GM12878 (cell line): ENCODE results near the gene FAM222B. TPM values are rescaled to one million over a fixed set of nuclear protein-coding genes. Genes with fewer than 3 reads are reported as not detected.

ENCODE experiments used
- ATAC-seq: fragments of 200-7000 bp; cut with Tn5 transposase; 3 replicates; pipeline ENCODE4 v1.9.1; 2020; ENCODE audit warnings: mild to moderate bottlenecking, moderate library complexity
- BruUV-seq: library from RNA; stranded (reverse); fragments of 400-500 nt; replicated peaks from 2 replicates; lab custom pipeline; 2021; lab: Mats Ljungman, UMichigan
- CTCF ChIA-PET: fragments of 300-600 bp; sonication (Branson Sonifier 250); formaldehyde crosslinking; extraction: SDS; loops from one replicate; lab custom pipeline; 2021; ENCODE audit warnings: inconsistent platforms; lab: Yijun Ruan, JAX
- POLR2A ChIA-PET: fragments of 350-600 bp; formaldehyde crosslinking; extraction: SDS; loops from one replicate; lab custom pipeline; 2021; ENCODE audit warnings: inconsistent platforms; lab: Charles Lee
- RAD21 ChIA-PET: fragments of 300-600 bp; sonication (Branson Sonifier 250); formaldehyde crosslinking; loops from one replicate; lab custom pipeline; 2023; ENCODE audit warnings: antibody characterized with exemption; ENCODE audit not compliant: unreplicated experiment; lab: Charles Lee
- SMC1A ChIA-PET: fragments of 300-600 bp; sonication (Branson Sonifier 250); formaldehyde crosslinking; loops from one replicate; lab custom pipeline; 2023; ENCODE audit not compliant: unreplicated experiment, uncharacterized antibody; lab: Charles Lee
- DNase-seq: peaks from one replicate; pipeline ENCODE4 v3.0.0-alpha.2; 2011; ENCODE audit warnings: low read depth, low spot score
- FAIRE-seq: peaks from 3 replicates; lab custom pipeline; 2011; peaks lifted over from hg19 to GRCh38; lab: Jason Lieb, UNC
- H2AFZ ChIP-seq: 2 replicates; pipeline ENCODE4 v1.6.0; 2011; ENCODE audit warnings: low read depth, low read length, control low read depth; ENCODE audit not compliant: control insufficient read depth
- H3K27ac ChIP-seq: 2 replicates; pipeline ENCODE4 v1.5.1; 2011; ENCODE audit warnings: control low read depth; ENCODE audit not compliant: control insufficient read depth, insufficient read depth
- H3K27me3 ChIP-seq, 2 experiments: replicated peaks in 1 of 2; 2 replicates each; pipeline versions ENCODE4 v1.6.0 to v1.6.1; 2011; ENCODE audit warnings: low read length in 1 of 2; ENCODE audit not compliant: control insufficient read depth in 2 of 2, insufficient read depth in 2 of 2
- H3K36me3 ChIP-seq, 2 experiments: 2 replicates each; pipeline ENCODE4 v1.5.1; 2011; ENCODE audit warnings: low read length in 1 of 2; ENCODE audit not compliant: control insufficient read depth in 2 of 2, insufficient read depth in 2 of 2
- H3K4me1 ChIP-seq: 2 replicates; pipeline ENCODE4 v1.6.1; 2011; ENCODE audit warnings: mild to moderate bottlenecking, low read length, moderate library complexity, mixed read lengths; ENCODE audit not compliant: control insufficient read depth, insufficient read depth
- H3K4me2 ChIP-seq: 2 replicates; pipeline ENCODE4 v1.6.0; 2011; ENCODE audit warnings: control low read depth; ENCODE audit not compliant: control insufficient read depth, insufficient read depth
- H3K4me3 ChIP-seq: fragments of 200-600 bp; sonication (generic); 2 replicates; pipeline ENCODE4 v1.5.1; 2016
- H3K79me2 ChIP-seq: 2 replicates; pipeline ENCODE4 v1.6.0; 2011; ENCODE audit warnings: low read length; ENCODE audit not compliant: control insufficient read depth, insufficient read depth
- H3K9ac ChIP-seq: 2 replicates; pipeline ENCODE4 v1.8.0; 2011; ENCODE audit warnings: low read length, control low read depth, mixed read lengths; ENCODE audit not compliant: control insufficient read depth, insufficient read depth
- H3K9me3 ChIP-seq: replicated peaks from 3 replicates; pipeline ENCODE4 v1.5.1; 2011; ENCODE audit warnings: mild to moderate bottlenecking, low read length; ENCODE audit not compliant: control insufficient read depth, insufficient read depth
- H4K20me1 ChIP-seq: 2 replicates; pipeline ENCODE4 v1.6.0; 2011; ENCODE audit not compliant: control insufficient read depth, insufficient read depth
- CHD1 ChIP-seq: IDR thresholded peaks from 2 replicates; pipeline ENCODE4 v1.6.1; 2012; ENCODE audit warnings: low read depth, low read length, improper control_type of control experiment
- EGR1 ChIP-seq, 2 experiments: IDR thresholded peaks; 1 replicate in 1 of 2; 2 replicates in 1 of 2; pipeline ENCODE4 v1.6.1; 2011 to 2012; ENCODE audit warnings: low read depth in 2 of 2, low read length in 2 of 2, borderline replicate concordance in 1 of 2, mild to moderate bottlenecking in 1 of 2, moderate library complexity in 1 of 2
- FOXK2 ChIP-seq: fragments of 450-650 bp; IDR thresholded peaks from 2 replicates; pipeline ENCODE4 v1.6.1; 2017; ENCODE audit warnings: mild to moderate bottlenecking, moderate library complexity
- PAX5 ChIP-seq: IDR thresholded peaks from 2 replicates; pipeline ENCODE4 v1.6.1; 2011; ENCODE audit warnings: low read depth, low read length, borderline replicate concordance
- POLR2A ChIP-seq: IDR thresholded peaks from 2 replicates; pipeline ENCODE4 v1.6.1; 2011; ENCODE audit warnings: low read depth, mild to moderate bottlenecking, low read length
- RELA ChIP-seq: fragments of 450-650 bp; IDR thresholded peaks from 2 replicates; pipeline ENCODE4 v1.8.0; 2014; ENCODE audit warnings: borderline replicate concordance; ENCODE audit not compliant: partially characterized antibody
- SMAD5 ChIP-seq: IDR thresholded peaks from 2 replicates; pipeline ENCODE4 v1.6.1; 2016; ENCODE audit warnings: antibody characterized with exemption, low read depth
- SUZ12 ChIP-seq: fragments of 200-600 bp; sonication (generic); IDR thresholded peaks from one replicate; pipeline ENCODE4 v1.6.1; 2018; ENCODE audit warnings: antibody characterized with exemption, mild to moderate bottlenecking; ENCODE audit not compliant: unreplicated experiment
- TBL1XR1 ChIP-seq: IDR thresholded peaks from 2 replicates; pipeline ENCODE4 v1.6.1; 2012; ENCODE audit warnings: low read depth, low read length, improper control_type of control experiment
- TCF12 ChIP-seq: IDR thresholded peaks from 2 replicates; pipeline ENCODE4 v1.6.1; 2011; ENCODE audit warnings: low read depth, mild to moderate bottlenecking, low read length
- YBX1 ChIP-seq: fragments of 450-650 bp; IDR thresholded peaks from 2 replicates; pipeline ENCODE4 v1.6.1; 2016; ENCODE audit warnings: antibody characterized with exemption
- ZNF384 ChIP-seq: IDR thresholded peaks from 2 replicates; pipeline ENCODE4 v1.6.1; 2012; ENCODE audit warnings: low read depth, mild to moderate bottlenecking, low read length, improper control_type of control experiment, borderline replicate concordance
- WGBS: methylation state at CpG from one replicate; pipeline ENCODE4 v1.1.6; 2016; ENCODE audit warnings: low lambda C conversion rate; ENCODE audit not compliant: insufficient replicate concordance, insufficient coverage; ENCODE audit errors: missing lambda C conversion rate; 5-methylcytosine and 5-hydroxymethylcytosine counted together
- in situ Hi-C: fragments of 300-500 bp; cut with MboI; formaldehyde crosslinking; loops from 9 replicates; pipeline ENCODE4 v1.14.3; 2018; ENCODE audit warnings: mixed read lengths
- intact Hi-C: fragments of 100-400 bp; cut with micrococcal nuclease; formaldehyde crosslinking; loops from one replicate; pipeline ENCODE4 v1.14.2; 2022; ENCODE audit not compliant: unreplicated experiment
- polyA plus RNA-seq, 11 experiments: library from polyadenylated mRNA; depleted of rRNA in 4 of 11; unstranded in 6 of 11; stranded (reverse) in 5 of 11; fragments of >200 nt; fragmentation: Nextera tagmentation in 4 of 11; fragmentation: Illumina TruSeq in 1 of 11; extraction: Ambion mirVana in 4 of 11; extraction: Trizol in 1 of 11; gene quantifications; 1 replicate in 1 of 11; 2 replicates in 10 of 11; pipeline versions ENCODE4 v1.2.1 to v1.2.3, GENCODE V29; 2011 to 2016; ENCODE audit warnings: inconsistent platforms in 2 of 11, missing spikeins in 2 of 11, low read depth in 1 of 11
- total RNA-seq, 4 experiments: library from RNA; depleted of rRNA in 3 of 4; stranded (reverse); fragments of >200 nt in 3 of 4; fragmentation: Illumina TruSeq in 1 of 4; extraction: Trizol in 1 of 4; gene quantifications; 2 replicates each; pipeline versions ENCODE4 v1.2.1 to v1.2.3, GENCODE V29; 2013 to 2021
- TF ChIP-seq, protein P1 (sequence below): IDR thresholded peaks from 2 replicates; pipeline ENCODE4 v1.6.1; 2011; ENCODE audit warnings: borderline replicate concordance, low read depth, mild to moderate bottlenecking, moderate library complexity, mixed read lengths, low read length; ENCODE audit not compliant: insufficient read depth; ENCODE audit errors: extremely low read length
- TF ChIP-seq, protein P2 (sequence below): IDR thresholded peaks from 2 replicates; pipeline ENCODE4 v1.6.1; 2012; ENCODE audit warnings: low read depth, low read length, improper control_type of control experiment
- TF ChIP-seq, protein P3 (sequence below): IDR thresholded peaks from 2 replicates; pipeline ENCODE4 v1.6.1; 2011; ENCODE audit warnings: low read depth, mild to moderate bottlenecking, low read length, moderate library complexity, borderline replicate concordance; ENCODE audit errors: extremely low read depth
- TF ChIP-seq, protein P4 (sequence below): IDR thresholded peaks from 2 replicates; pipeline ENCODE4 v1.6.1; 2012; ENCODE audit warnings: low read length, inconsistent platforms
- TF ChIP-seq, protein P5 (sequence below), 3 experiments: IDR thresholded peaks in 2 of 3; conservative IDR thresholded peaks in 1 of 3; 2 replicates each; pipeline ENCODE4 v1.5.1; 2011; ENCODE audit warnings: low read depth in 3 of 3, low read length in 3 of 3, mild to moderate bottlenecking in 3 of 3, control low read depth in 2 of 3, moderate library complexity in 2 of 3, inconsistent platforms in 1 of 3, mixed read lengths in 1 of 3; ENCODE audit not compliant: control insufficient read depth in 2 of 3, insufficient read depth in 1 of 3; ENCODE audit errors: extremely low read depth in 1 of 3

Gene FAM222B
- total and polyA plus RNA-seq, 10 of the 15 experiments (the other 5 are each of a cell fraction or from before 2014, with no cell fraction given): 2.8 to 18.3 (median 6.4) TPM

DNA sequence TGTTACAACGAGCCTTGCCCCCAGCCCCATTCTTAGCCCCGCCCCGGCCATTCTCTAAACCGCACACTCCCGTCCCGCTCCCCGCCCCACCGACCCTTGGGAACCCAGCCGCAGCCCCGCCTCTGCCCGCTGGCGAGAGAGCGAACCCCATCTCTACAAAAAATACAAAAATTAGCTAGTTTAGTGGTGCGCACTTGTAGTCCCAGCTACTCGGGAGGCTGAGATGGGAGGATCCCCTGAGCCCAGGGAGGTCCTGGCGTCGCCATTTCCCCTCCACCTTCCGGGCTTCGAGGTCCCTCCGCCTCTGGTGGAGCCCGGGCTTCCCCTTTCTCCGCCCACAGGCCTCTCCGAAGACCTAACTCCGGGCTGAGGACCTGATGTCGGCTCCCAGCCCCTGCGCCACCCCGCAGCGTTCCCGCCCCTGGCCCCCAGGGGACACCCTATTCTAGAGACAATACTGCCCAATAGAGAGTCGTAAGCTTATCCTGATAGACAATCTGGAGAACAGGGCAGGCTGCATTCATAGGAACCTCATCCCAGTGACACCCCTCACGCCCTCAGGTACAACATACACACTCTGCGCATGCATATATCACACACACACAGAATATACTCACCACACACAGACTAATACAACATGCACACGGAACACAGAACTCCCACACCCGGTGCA lies 130.4 kb downstream of the FAM222B start:
- no peaks in the 10 kb centered on the region for H4K20me1 ChIP-seq
- no TSS peak for BruUV-seq
- no peaks in the 10 kb centered on the region for H3K27me3 ChIP-seq
- in situ Hi-C loops: no loop called here
- peaks cover 9% of the 10 kb centered on the region for H3K4me1 ChIP-seq
- H3K4me2 ChIP-seq: peak overlapping the region; percentile 93
- intact Hi-C loops: loop anchor here (10.0 kb wide), 1 partner anchor 157 kb away; the partner anchor contains the start of gene UNC119
- H3K79me2 ChIP-seq: no peaks in the 10 kb centered on the region
- ChIA-PET RAD21 (interaction anchor here (0.7 to 3.4 kb wide), 8 partner anchors 9 to 405 kb away, joined by 3 to 20 read pairs (median 6); partner anchors contain the start of genes BLTP2, SDF2, SUPT6H and TLCD1), CTCF (interaction anchor here (0.5 to 3.1 kb wide), 11 partner anchors 15 to 253 kb away, joined by 3 to 18 read pairs (median 4); partner anchors contain the start of gene TLCD1), POLR2A (interaction anchor here (0.7 to 3.5 kb wide), 16 partner anchors 7 to 632 kb away, joined by 3 to 29 read pairs (median 5); partner anchors contain the start of genes ALDOC, BLTP2, RPL23A and SDF2), SMC1A (interaction anchor here (0.7 to 2.6 kb wide), 12 partner anchors 7 to 120 kb away, joined by 3 to 13 read pairs (median 4); partner anchors contain the start of genes NEK8, RPL23A, SDF2 and SUPT6H)
- peak overlapping the region; percentile 93 for H2AFZ ChIP-seq
- peak overlapping the region; percentile 73 for H3K4me3 ChIP-seq
- H3K27ac ChIP-seq: 0 out of 2 replicates have a peak overlapping the region, but pooled peaks have one; percentile 53
- ATAC-seq (peak; percentile 75), DNase-seq (no peak), FAIRE-seq (no peak)
- 17% methylated on average over 34 of the region's 34 CpGs for WGBS
- no peaks in the 10 kb centered on the region; a peak in 1 of 4 replicates for H3K36me3 ChIP-seq
- peak overlapping the region; percentile 72 for H3K9ac ChIP-seq
- no peaks in the 10 kb centered on the region for H3K9me3 ChIP-seq
- TF ChIP-seq ZNF384 (no peak), TCF12 (no peak), TBL1XR1 (no peak), EGR1 (IDR thresholded peaks at IDR 0.05; ENCODE audit: borderline replicate concordance in 1 of 2, low read depth in 2 of 2, low read length in 2 of 2) (no peak; a peak in 1 of 3 replicates), RELA (no peak), SUZ12 (no peak), YBX1 (no peak), SMAD5 (no peak), PAX5 (no peak), POLR2A (0 out of 2 replicates have a peak, but pooled peaks have one; percentile 37), CHD1 (no peak), FOXK2 (no peak)
- TF ChIP-seq, protein P1, sequence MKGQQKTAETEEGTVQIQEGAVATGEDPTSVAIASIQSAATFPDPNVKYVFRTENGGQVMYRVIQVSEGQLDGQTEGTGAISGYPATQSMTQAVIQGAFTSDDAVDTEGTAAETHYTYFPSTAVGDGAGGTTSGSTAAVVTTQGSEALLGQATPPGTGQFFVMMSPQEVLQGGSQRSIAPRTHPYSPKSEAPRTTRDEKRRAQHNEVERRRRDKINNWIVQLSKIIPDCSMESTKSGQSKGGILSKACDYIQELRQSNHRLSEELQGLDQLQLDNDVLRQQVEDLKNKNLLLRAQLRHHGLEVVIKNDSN: no peak
- TF ChIP-seq, protein P2, sequence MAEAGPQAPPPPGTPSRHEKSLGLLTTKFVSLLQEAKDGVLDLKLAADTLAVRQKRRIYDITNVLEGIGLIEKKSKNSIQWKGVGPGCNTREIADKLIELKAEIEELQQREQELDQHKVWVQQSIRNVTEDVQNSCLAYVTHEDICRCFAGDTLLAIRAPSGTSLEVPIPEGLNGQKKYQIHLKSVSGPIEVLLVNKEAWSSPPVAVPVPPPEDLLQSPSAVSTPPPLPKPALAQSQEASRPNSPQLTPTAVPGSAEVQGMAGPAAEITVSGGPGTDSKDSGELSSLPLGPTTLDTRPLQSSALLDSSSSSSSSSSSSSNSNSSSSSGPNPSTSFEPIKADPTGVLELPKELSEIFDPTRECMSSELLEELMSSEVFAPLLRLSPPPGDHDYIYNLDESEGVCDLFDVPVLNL: no peak
- TF ChIP-seq, protein P3, sequence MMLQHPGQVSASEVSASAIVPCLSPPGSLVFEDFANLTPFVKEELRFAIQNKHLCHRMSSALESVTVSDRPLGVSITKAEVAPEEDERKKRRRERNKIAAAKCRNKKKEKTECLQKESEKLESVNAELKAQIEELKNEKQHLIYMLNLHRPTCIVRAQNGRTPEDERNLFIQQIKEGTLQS: no peak
- TF ChIP-seq, protein P4, sequence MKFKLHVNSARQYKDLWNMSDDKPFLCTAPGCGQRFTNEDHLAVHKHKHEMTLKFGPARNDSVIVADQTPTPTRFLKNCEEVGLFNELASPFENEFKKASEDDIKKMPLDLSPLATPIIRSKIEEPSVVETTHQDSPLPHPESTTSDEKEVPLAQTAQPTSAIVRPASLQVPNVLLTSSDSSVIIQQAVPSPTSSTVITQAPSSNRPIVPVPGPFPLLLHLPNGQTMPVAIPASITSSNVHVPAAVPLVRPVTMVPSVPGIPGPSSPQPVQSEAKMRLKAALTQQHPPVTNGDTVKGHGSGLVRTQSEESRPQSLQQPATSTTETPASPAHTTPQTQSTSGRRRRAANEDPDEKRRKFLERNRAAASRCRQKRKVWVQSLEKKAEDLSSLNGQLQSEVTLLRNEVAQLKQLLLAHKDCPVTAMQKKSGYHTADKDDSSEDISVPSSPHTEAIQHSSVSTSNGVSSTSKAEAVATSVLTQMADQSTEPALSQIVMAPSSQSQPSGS: no peak
- TF ChIP-seq, protein P5, sequence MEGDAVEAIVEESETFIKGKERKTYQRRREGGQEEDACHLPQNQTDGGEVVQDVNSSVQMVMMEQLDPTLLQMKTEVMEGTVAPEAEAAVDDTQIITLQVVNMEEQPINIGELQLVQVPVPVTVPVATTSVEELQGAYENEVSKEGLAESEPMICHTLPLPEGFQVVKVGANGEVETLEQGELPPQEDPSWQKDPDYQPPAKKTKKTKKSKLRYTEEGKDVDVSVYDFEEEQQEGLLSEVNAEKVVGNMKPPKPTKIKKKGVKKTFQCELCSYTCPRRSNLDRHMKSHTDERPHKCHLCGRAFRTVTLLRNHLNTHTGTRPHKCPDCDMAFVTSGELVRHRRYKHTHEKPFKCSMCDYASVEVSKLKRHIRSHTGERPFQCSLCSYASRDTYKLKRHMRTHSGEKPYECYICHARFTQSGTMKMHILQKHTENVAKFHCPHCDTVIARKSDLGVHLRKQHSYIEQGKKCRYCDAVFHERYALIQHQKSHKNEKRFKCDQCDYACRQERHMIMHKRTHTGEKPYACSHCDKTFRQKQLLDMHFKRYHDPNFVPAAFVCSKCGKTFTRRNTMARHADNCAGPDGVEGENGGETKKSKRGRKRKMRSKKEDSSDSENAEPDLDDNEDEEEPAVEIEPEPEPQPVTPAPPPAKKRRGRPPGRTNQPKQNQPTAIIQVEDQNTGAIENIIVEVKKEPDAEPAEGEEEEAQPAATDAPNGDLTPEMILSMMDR (IDR thresholded peaks at IDR 0.05 in 2 of 3, conservative IDR thresholded peaks at IDR 0.05 in 1 of 3; ENCODE audit: control insufficient read depth in 2 of 3, extremely low read depth in 1 of 3, insufficient read depth in 1 of 3, low read depth in 3 of 3, low read length in 3 of 3): peak; percentile 6 to 23 (median 7); a peak in 3 of 6 replicates
